GM19328 (cell line): ENCODE data around the gene C10orf71.

Experiments
- ATAC-seq: cut with Tn5 transposase; IDR thresholded peaks from one replicate; pipeline ENCODE4 v1.9.1; 2021; ENCODE audit warnings: mild to moderate bottlenecking, moderate library complexity; ENCODE audit not compliant: unreplicated experiment

The C10orf71 gene

DNA sequence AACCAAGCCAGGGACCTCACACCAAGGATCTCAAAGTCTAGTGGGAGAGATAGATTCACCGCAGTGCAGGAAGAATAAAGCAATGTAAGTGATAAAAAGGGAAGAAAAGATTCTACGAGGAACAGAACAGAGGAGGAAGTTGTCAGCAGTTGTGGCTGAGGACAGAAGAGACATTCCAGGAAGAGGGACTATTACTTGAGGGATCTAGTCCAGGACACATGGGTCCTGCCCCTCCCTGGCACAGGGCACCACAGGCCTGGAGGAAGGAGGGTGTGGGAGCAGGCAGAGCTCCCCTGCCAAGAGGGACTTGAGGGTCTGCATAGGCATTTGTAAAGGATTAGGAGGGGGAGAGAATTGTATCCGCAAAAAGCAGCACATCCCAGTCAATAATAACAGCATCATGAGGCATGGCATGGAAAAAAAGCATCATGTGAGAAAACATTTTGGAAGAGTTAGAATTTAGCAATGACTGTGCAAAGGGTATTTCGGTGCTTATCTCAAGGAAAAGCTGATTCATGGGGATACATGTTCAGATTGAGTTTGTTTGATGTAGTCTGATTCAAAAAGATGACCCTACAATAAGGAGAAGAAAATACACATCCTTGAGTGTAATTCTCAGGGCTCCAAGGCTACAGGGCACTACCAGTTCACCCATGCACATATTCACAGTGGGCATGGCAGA lies 12.7 kb downstream of the C10orf71 start:
- no peak for ATAC-seq

DNA sequence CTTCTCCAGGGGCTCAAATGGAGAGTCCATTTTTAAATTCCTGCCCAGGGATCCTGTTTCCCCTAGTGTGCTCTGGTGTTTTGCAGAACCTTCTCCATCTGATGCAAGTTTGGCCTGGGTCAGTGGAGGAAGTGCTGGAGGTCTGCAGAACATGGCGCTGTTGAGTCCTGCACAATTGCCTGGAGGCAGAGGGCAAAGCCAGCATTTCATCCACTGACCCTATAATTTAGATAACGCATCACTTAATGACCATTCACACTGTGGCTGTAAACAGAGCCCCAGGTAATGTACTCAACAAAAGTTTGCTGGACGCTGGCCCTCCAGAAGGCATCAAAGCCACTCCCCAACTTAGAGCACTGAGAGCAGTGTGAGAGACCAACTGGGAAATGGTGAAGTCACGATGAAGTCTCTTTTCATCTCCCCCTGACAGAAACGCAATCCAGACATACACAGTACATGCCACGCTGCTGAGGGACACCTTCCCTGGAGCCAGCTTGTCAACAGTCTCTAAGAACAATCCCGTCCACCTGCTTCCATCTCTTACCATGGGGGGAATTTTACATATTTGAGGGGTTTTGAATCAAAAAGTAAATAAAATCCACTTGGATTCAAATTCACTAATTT lies 13.4 kb downstream of the C10orf71 start:
- no peak for ATAC-seq

DNA sequence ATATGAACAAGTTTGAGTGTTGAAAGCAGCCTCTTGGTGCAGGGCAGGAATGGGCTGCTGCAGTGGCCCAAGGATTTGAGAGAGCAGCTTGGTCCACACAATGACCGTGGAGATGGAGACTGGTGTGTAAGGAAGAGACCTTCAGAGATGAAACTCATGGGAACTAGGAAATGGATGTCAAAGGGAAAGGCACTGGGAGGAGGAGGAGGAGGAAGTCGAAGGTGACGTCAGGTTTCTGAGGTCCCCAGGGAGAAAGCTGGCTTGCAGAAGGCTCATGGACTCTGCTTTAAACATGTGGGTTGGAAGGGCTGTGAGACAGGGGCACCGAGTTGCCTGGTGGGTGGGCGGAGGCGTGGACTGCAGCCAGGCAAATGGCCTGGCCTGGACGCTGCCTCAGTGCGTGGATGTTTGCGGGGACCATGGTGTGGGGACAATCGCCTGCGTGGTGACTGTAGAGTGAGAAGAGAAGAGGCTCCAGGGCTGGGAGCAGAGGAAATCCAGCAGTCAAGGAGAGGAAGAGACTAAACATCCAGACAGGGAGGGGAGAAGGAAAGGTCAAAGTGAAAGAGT lies 14.6 kb downstream of the C10orf71 start:
- no peak for ATAC-seq

GRCh38 chr10:49314806-49315205 lies 15.8 kb downstream of the C10orf71 start:
- no peak for ATAC-seq

DNA sequence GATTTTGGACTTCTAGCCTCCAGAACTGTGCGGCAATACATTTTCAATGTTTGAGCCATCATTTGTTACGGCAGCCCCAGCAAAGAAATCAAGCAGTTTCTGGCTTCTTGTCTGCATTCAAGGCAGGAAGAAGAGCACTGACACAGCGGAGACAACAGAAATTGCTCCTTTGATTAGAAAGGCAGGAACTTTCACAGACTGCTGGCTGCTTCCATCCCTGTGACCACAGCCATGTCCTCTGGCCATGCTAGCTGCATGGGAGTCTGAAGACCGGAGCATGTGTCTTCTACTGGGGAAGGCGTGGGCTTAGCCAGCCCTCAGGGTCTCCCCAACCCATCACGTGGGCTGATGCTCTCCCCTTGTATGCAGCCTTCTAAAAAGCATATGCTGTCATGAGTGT lies 19.1 kb downstream of the C10orf71 start:
- ATAC-seq = no peak

- ATAC-seq = no peak
These were observed 19.8 kb downstream of the C10orf71 start for GRCh38 chr10:49318755-49319154.

DNA sequence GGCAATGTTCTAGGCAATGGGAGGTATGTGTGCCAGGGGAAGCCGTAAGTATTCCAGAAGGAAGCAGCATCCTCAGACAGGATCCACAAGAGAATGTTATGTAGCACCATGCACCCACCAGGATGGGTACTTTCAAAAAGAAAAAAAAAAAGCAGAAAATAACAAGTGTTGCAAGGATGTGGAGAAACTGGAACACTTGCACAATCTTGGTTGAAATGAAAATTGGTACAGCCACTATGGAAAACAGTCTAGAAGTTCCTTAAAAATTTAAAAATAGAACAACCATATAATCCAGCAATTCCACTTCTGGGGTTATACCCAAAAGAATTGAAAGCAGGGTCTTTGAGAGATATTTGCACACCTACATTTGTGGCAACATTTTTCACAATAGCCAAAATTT lies 20.2 kb downstream of the C10orf71 start:
- ATAC-seq = no peak

- no peak for ATAC-seq
These were observed 21.2 kb downstream of the C10orf71 start for GRCh38 chr10:49320191-49320590.

DNA sequence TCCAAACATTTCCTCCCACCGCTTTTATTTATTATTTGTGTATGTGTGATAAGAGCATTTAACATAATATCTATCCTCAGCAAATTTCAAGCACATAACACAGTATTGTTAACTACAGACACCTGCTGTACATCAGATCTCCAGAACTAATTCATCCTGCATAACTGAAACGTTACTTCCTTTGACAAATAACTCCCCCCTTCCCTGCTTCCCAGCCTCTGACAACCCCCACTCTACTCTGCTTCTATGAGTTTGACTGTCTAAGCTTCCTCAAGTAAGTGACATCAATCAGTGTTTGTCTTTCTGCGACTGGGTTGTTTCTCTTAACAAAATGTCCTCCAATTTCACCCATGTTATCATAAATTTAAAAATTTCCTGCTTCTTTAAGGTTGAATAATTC lies 22.1 kb downstream of the C10orf71 start:
- no peak for ATAC-seq

- no peak for ATAC-seq
These were observed 23.6 kb downstream of the C10orf71 start for GRCh38 chr10:49322371-49323170.

- no peak for ATAC-seq
These were observed 24.4 kb downstream of the C10orf71 start for GRCh38 chr10:49323171-49323895.

DNA sequence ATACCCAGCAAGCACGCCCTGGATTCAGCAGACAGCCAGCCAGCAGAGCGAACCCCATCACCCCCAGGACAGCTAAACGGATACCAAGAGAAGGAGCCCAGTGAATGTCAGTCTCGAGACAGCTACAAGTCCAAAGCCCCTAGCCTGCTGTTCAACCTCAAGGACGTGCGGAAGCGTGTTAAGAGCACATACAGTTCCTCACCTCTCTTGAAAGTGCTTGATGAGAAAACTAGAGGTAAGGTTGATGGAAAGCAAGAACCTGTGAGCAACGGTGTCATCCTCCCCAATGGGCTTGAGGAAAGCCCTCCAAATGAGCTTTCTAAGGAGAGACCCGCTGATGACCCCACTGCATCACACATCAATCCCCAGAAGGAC lies 24.9 kb downstream of the C10orf71 start:
- no peak for ATAC-seq

DNA sequence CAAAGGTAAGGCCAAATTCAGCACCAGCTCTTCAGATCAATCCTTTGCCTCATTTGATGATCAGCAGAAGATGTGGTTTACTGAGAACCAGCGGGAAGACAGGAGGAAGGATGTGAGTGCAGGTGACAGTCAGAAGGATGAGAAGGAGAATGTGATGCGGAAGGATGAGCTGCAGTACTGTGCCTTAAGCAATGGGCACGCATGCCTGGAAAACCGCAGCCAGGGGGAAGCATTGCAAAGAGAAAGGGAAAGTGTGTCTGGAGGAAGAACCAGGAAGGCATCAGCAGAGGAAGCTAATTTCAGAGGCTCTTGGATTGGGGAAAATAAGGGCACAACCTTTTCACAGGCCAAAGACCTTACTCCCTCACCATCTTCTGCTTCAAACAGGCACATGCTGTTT lies 25.7 kb downstream of the C10orf71 start:
- no peak for ATAC-seq

DNA sequence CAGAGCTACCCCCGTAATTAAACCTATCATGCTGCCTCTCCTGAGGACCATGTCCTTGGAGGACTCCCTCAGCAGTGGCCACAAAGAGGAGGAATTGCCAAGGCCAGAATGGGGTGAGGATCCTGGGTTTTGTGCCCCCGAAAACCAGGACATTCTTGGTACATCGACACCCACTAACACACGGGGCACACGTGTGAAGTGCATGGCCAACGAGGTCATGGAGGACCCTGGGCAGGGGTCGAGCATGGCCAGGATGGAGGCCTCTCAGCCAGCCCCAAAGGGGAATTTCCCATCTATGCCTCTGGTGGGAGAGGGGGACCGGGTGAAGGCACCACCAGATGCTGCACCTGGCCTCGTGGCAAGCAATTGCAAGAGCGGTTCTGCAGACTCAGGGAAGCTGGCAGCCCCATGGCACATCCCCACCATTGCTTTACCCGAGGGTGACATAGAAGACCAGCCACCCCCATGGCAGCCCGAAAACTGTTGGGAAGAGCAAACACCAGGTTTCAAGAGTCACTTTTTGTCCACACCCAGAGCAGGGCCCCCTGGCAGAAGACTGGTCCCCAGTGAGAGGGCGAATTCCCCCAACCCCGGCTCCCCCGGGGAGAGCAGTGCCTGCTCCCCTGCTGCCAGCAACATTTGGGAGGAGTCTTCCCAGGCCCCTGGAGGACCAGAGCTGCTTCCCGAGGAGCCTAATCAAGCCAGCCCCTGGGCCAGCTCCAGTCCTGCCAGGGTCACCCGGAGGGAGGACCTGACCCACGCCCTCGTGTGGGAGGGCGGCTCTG lies 26.4 kb downstream of the C10orf71 start:
- ATAC-seq = no peak

- no peak for ATAC-seq
These were observed 27.2 kb downstream of the C10orf71 start for GRCh38 chr10:49325916-49326783.

GRCh38 chr10:49327036-49327813 lies 28.3 kb downstream of the C10orf71 start:
- no peak for ATAC-seq

- ATAC-seq = no peak
These were observed 29.6 kb downstream of the C10orf71 start for GRCh38 chr10:49328401-49329145.

GRCh38 chr10:49329146-49329505 lies 30.2 kb downstream of the C10orf71 start:
- ATAC-seq = no peak
